Adipocyte (in vitro differentiated cells): ENCODE data around the gene MIPEP.
A peak's percentile ranks its signal among the peaks of the same experiment; 100 is the strongest.
"Not testable (repeated sequence)": the region's sequence is repeated elsewhere in the genome, so short reads cannot be mapped to it uniquely, and the experiment has no call there.

ENCODE experiments used
- DNase-seq: peaks from one replicate; pipeline ENCODE4 v3.0.0-alpha.2; 2015; ENCODE audit warnings: low read depth
- H3K27me3 ChIP-seq: replicated peaks from 2 replicates; pipeline ENCODE4 v1.7.0; 2013; ENCODE audit warnings: mild to moderate bottlenecking, low read length, moderate library complexity; ENCODE audit not compliant: control insufficient read depth, insufficient read depth
- H3K36me3 ChIP-seq: 2 replicates; pipeline ENCODE4 v1.7.0; 2013; ENCODE audit warnings: low read length, mild to moderate bottlenecking, moderate library complexity; ENCODE audit not compliant: control insufficient read depth, insufficient read depth, severe bottlenecking
- H3K4me1 ChIP-seq: 2 replicates; pipeline ENCODE4 v1.7.0; 2013; ENCODE audit warnings: mild to moderate bottlenecking, low read length, moderate library complexity; ENCODE audit not compliant: control insufficient read depth, insufficient read depth
- H3K4me3 ChIP-seq: 2 replicates; pipeline ENCODE4 v1.7.0; 2013; ENCODE audit warnings: mild to moderate bottlenecking, low read length, moderate library complexity
- H3K9ac ChIP-seq: 2 replicates; pipeline ENCODE4 v1.7.0; 2013; ENCODE audit warnings: mild to moderate bottlenecking, low read length, moderate library complexity
- H3K9me3 ChIP-seq: 2 replicates; pipeline ENCODE4 v1.7.0; 2013; ENCODE audit warnings: mild to moderate bottlenecking, low read length, moderate library complexity; ENCODE audit not compliant: control insufficient read depth

The MIPEP gene

GRCh38 chr13:23883255-23883654 lies 5.9 kb downstream of the MIPEP start:
- H3K27me3 ChIP-seq = no peaks in the 10 kb centered on the region
- H3K4me1 ChIP-seq = peaks cover 7% of the 10 kb centered on the region
- H3K9me3 ChIP-seq = no peaks in the 10 kb centered on the region
- no peak overlapping the region for H3K4me3 ChIP-seq
- DNase-seq = no peak
- H3K9ac ChIP-seq = no peak overlapping the region
- peaks cover 31% of the 10 kb centered on the region for H3K36me3 ChIP-seq

- peaks cover 34% of the 10 kb centered on the region for H3K36me3 ChIP-seq
- not testable (repeated sequence) for H3K9me3 ChIP-seq, H3K4me3 ChIP-seq, DNase-seq, H3K4me1 ChIP-seq, H3K27me3 ChIP-seq, H3K9ac ChIP-seq
Observed at GRCh38 chr13:23881402-23881800, 7.8 kb downstream of the MIPEP start.

GRCh38 chr13:23880493-23881401 lies 8.5 kb downstream of the MIPEP start:
- H3K9me3 ChIP-seq, H3K9ac ChIP-seq, H3K4me1 ChIP-seq, H3K4me3 ChIP-seq, H3K27me3 ChIP-seq, DNase-seq: not testable (repeated sequence)
- H3K36me3 ChIP-seq = peaks cover 34% of the 10 kb centered on the region

- no peaks in the 10 kb centered on the region for H3K9me3 ChIP-seq
Observed at GRCh38 chr13:23877286-23877685, 11.9 kb downstream of the MIPEP start.

GRCh38 chr13:23876265-23876664 lies 12.9 kb downstream of the MIPEP start:
- H3K27me3 ChIP-seq = no peaks in the 10 kb centered on the region
- H3K9ac ChIP-seq = no peak overlapping the region
- DNase-seq = peak; percentile 21
- H3K4me1 ChIP-seq = no peaks in the 10 kb centered on the region
- peaks cover 14% of the 10 kb centered on the region for H3K36me3 ChIP-seq
- H3K4me3 ChIP-seq = no peak overlapping the region
- no peaks in the 10 kb centered on the region for H3K9me3 ChIP-seq

More at GRCh38 chr13:23877286-23877685, 11.9 kb downstream of the MIPEP start:
- no peak overlapping the region for H3K9ac ChIP-seq
- no peaks in the 10 kb centered on the region for H3K27me3 ChIP-seq
- no peaks in the 10 kb centered on the region for H3K4me1 ChIP-seq
- DNase-seq = no peak
- H3K4me3 ChIP-seq = no peak overlapping the region
- H3K36me3 ChIP-seq = peaks cover 19% of the 10 kb centered on the region

GRCh38 chr13:23871616-23872220 lies 17.5 kb downstream of the MIPEP start:
- Histone ChIP-seq H3K36me3 (no peaks in the 10 kb centered on the region), H3K9ac (no peak overlapping the region), H3K9me3 (no peaks in the 10 kb centered on the region), H3K4me1 (peaks cover 6% of the 10 kb centered on the region), H3K4me3 (no peak overlapping the region), H3K27me3 (no peaks in the 10 kb centered on the region)
- DNase-seq = peak; percentile 78

- Histone ChIP-seq H3K9me3 (no peaks in the 10 kb centered on the region), H3K9ac (peak overlapping the region; percentile 14), H3K36me3 (no peaks in the 10 kb centered on the region), H3K4me1 (peaks cover 6% of the 10 kb centered on the region), H3K27me3 (no peaks in the 10 kb centered on the region), H3K4me3 (no peak overlapping the region)
- DNase-seq = no peak
Observed at GRCh38 chr13:23870356-23871140, 18.7 kb downstream of the MIPEP start.

GRCh38 chr13:23868521-23868920 lies 20.7 kb downstream of the MIPEP start:
- no peaks in the 10 kb centered on the region for H3K36me3 ChIP-seq
- H3K4me3 ChIP-seq = no peak overlapping the region
- H3K9me3 ChIP-seq = no peaks in the 10 kb centered on the region
- H3K9ac ChIP-seq = no peak overlapping the region
- H3K27me3 ChIP-seq = no peaks in the 10 kb centered on the region
- DNase-seq = peak; percentile 24
- H3K4me1 ChIP-seq = peaks cover 6% of the 10 kb centered on the region

GRCh38 chr13:23867027-23867491 lies 22.1 kb downstream of the MIPEP start:
- H3K9ac ChIP-seq = no peak overlapping the region
- peak; percentile 25 for DNase-seq

GRCh38 chr13:23866420-23867026 lies 22.7 kb downstream of the MIPEP start:
- H3K9me3 ChIP-seq = no peaks in the 10 kb centered on the region
- no peak overlapping the region for H3K4me3 ChIP-seq
- H3K4me1 ChIP-seq = peaks cover 6% of the 10 kb centered on the region
- H3K27me3 ChIP-seq = no peaks in the 10 kb centered on the region
- peaks cover 5% of the 10 kb centered on the region for H3K36me3 ChIP-seq
- H3K9ac ChIP-seq = no peak overlapping the region
- DNase-seq = no peak

More at GRCh38 chr13:23867027-23867491, 22.1 kb downstream of the MIPEP start:
- H3K4me3 ChIP-seq = no peak overlapping the region
- H3K4me1 ChIP-seq = peaks cover 6% of the 10 kb centered on the region
- H3K36me3 ChIP-seq = no peaks in the 10 kb centered on the region
- no peaks in the 10 kb centered on the region for H3K27me3 ChIP-seq
- H3K9me3 ChIP-seq = no peaks in the 10 kb centered on the region
